Activated T-helper 2 cell treated with anti-CD3 and anti-CD28 coated beads, Interferon-gamma antibody, Interleukin-2, Interleukin-4, amounts not matched to agents 10 μg/mL and 5 μg/mL and 100 μg/mL, durations not matched to agents 14 hours and 24 hours and 36 hours (primary cell): ENCODE measurements around the gene DGKH. TPM values are rescaled to one million over a fixed set of nuclear protein-coding genes. Genes with fewer than 3 reads are reported as not detected.
"Not testable (repeated sequence)": the region's sequence is repeated elsewhere in the genome, so short reads cannot be mapped to it uniquely, and the experiment has no call there.

ENCODE experiments used
- DNase-seq: peaks from one replicate; pipeline ENCODE4 v3.0.0; 2021; ENCODE audit warnings: low spot score
- H3K27ac Mint-ChIP-seq: one replicate; pipeline ENCODE4 v1.8.0; 2021; ENCODE audit warnings: mixed read lengths
- H3K27me3 Mint-ChIP-seq: one replicate; pipeline ENCODE4 v1.8.0; 2021; ENCODE audit warnings: low read depth, mixed read lengths
- H3K36me3 Mint-ChIP-seq: one replicate; pipeline ENCODE4 v1.8.0; 2021; ENCODE audit warnings: low read depth, mixed read lengths
- H3K4me1 Mint-ChIP-seq: one replicate; pipeline ENCODE4 v1.8.0; 2021; ENCODE audit warnings: low read depth, mixed read lengths
- H3K4me3 Mint-ChIP-seq: one replicate; pipeline ENCODE4 v1.8.0; 2021; ENCODE audit warnings: low read depth, mild to moderate bottlenecking, moderate library complexity, mixed read lengths
- H3K9me3 Mint-ChIP-seq: one replicate; pipeline ENCODE4 v1.8.0; 2021; ENCODE audit warnings: mixed read lengths
- intact Hi-C: fragments of 100-400 bp; cut with micrococcal nuclease; formaldehyde crosslinking; loops from one replicate; pipeline ENCODE4 v1.15.1; 2023
- total RNA-seq: library from RNA; stranded (reverse); gene quantifications from 2 replicates; pipeline ENCODE4 v1.2.3, GENCODE V29; 2022

The DGKH gene
- total RNA-seq, 1 donor from 2014 or later: 13.7 TPM

- intact Hi-C loops: no loop called here
- H3K4me3 Mint-ChIP-seq: no peak overlapping the region
- H3K27me3 Mint-ChIP-seq: no peaks in the 10 kb centered on the region
- H3K27ac Mint-ChIP-seq: no peak overlapping the region
- DNase-seq: no peak
- no peaks in the 10 kb centered on the region for H3K9me3 Mint-ChIP-seq
- peaks cover 30% of the 10 kb centered on the region for H3K36me3 Mint-ChIP-seq
- no peaks in the 10 kb centered on the region for H3K4me1 Mint-ChIP-seq
Measured at GRCh38 chr13:42065414-42065813, 17.0 kb downstream of the DGKH start.

GRCh38 chr13:42066542-42066941, 18.1 kb downstream of the DGKH start:
- peaks cover 7% of the 10 kb centered on the region for H3K4me1 Mint-ChIP-seq
- H3K27ac Mint-ChIP-seq: no peak overlapping the region
- intact Hi-C loops: no loop called here
- DNase-seq: no peak
- no peaks in the 10 kb centered on the region for H3K27me3 Mint-ChIP-seq
- no peaks in the 10 kb centered on the region for H3K9me3 Mint-ChIP-seq
- no peak overlapping the region for H3K4me3 Mint-ChIP-seq
- H3K36me3 Mint-ChIP-seq: peaks cover 31% of the 10 kb centered on the region

GRCh38 chr13:42068886-42069285, 20.4 kb downstream of the DGKH start:
- peaks cover 13% of the 10 kb centered on the region for H3K4me1 Mint-ChIP-seq
- no peaks in the 10 kb centered on the region for H3K9me3 Mint-ChIP-seq
- no peak overlapping the region for H3K4me3 Mint-ChIP-seq
- no peak overlapping the region for H3K27ac Mint-ChIP-seq
- peaks cover 32% of the 10 kb centered on the region for H3K36me3 Mint-ChIP-seq
- intact Hi-C loops: no loop called here
- DNase-seq: no peak
- no peaks in the 10 kb centered on the region for H3K27me3 Mint-ChIP-seq

GRCh38 chr13:42070599-42070998, 22.2 kb downstream of the DGKH start:
- H3K4me3 Mint-ChIP-seq, DNase-seq, H3K27me3 Mint-ChIP-seq, H3K27ac Mint-ChIP-seq, intact Hi-C loops, H3K9me3 Mint-ChIP-seq: not testable (repeated sequence)
- Mint-ChIP-seq H3K4me1 (peaks cover 17% of the 10 kb centered on the region), H3K36me3 (peaks cover 29% of the 10 kb centered on the region)

- peaks cover 18% of the 10 kb centered on the region for H3K4me1 Mint-ChIP-seq
- H3K9me3 Mint-ChIP-seq, intact Hi-C loops, H3K27me3 Mint-ChIP-seq, H3K4me3 Mint-ChIP-seq, H3K27ac Mint-ChIP-seq, DNase-seq: not testable (repeated sequence)
- H3K36me3 Mint-ChIP-seq: peaks cover 27% of the 10 kb centered on the region
Measured at GRCh38 chr13:42071179-42071578, 22.7 kb downstream of the DGKH start.

- no peaks in the 10 kb centered on the region for H3K27me3 Mint-ChIP-seq
- no peak overlapping the region for H3K4me3 Mint-ChIP-seq
- no peak for DNase-seq
- intact Hi-C loops: no loop called here
- no peaks in the 10 kb centered on the region for H3K9me3 Mint-ChIP-seq
- H3K27ac Mint-ChIP-seq: no peak overlapping the region
- peaks cover 18% of the 10 kb centered on the region for H3K4me1 Mint-ChIP-seq
- peaks cover 21% of the 10 kb centered on the region for H3K36me3 Mint-ChIP-seq
Measured at GRCh38 chr13:42071672-42072419, 23.4 kb downstream of the DGKH start.

GRCh38 chr13:42073683-42074082, 25.2 kb downstream of the DGKH start:
- DNase-seq: no peak
- Mint-ChIP-seq H3K36me3 (peaks cover 21% of the 10 kb centered on the region), H3K4me3 (no peak overlapping the region), H3K27me3 (no peaks in the 10 kb centered on the region), H3K4me1 (peaks cover 18% of the 10 kb centered on the region), H3K9me3 (no peaks in the 10 kb centered on the region), H3K27ac (no peak overlapping the region)
- intact Hi-C loops: no loop called here

GRCh38 chr13:42075517-42075916, 27.1 kb downstream of the DGKH start:
- Mint-ChIP-seq H3K4me1 (peaks cover 18% of the 10 kb centered on the region), H3K36me3 (peaks cover 12% of the 10 kb centered on the region), H3K9me3 (no peaks in the 10 kb centered on the region), H3K4me3 (no peak overlapping the region), H3K27me3 (no peaks in the 10 kb centered on the region), H3K27ac (no peak overlapping the region)
- intact Hi-C loops: no loop called here
- no peak for DNase-seq

GRCh38 chr13:42076309-42076713, 27.9 kb downstream of the DGKH start:
- Mint-ChIP-seq H3K4me3 (no peak overlapping the region), H3K4me1 (peaks cover 14% of the 10 kb centered on the region), H3K27ac (no peak overlapping the region), H3K27me3 (no peaks in the 10 kb centered on the region), H3K9me3 (no peaks in the 10 kb centered on the region), H3K36me3 (peaks cover 4% of the 10 kb centered on the region)
- DNase-seq: no peak
- intact Hi-C loops: no loop called here

- intact Hi-C loops: no loop called here
- Mint-ChIP-seq H3K36me3 (peaks cover 13% of the 10 kb centered on the region), H3K27ac (no peak overlapping the region), H3K4me1 (peaks cover 9% of the 10 kb centered on the region), H3K4me3 (no peak overlapping the region), H3K9me3 (peaks cover 13% of the 10 kb centered on the region), H3K27me3 (no peaks in the 10 kb centered on the region)
- DNase-seq: no peak
Measured at GRCh38 chr13:42078128-42078808, 29.8 kb downstream of the DGKH start.

- intact Hi-C loops: no loop called here
- peaks cover 8% of the 10 kb centered on the region for H3K4me1 Mint-ChIP-seq
- no peaks in the 10 kb centered on the region for H3K27me3 Mint-ChIP-seq
- H3K9me3 Mint-ChIP-seq: peaks cover 28% of the 10 kb centered on the region
- no peak overlapping the region for H3K27ac Mint-ChIP-seq
- no peak overlapping the region for H3K4me3 Mint-ChIP-seq
- DNase-seq: no peak
- H3K36me3 Mint-ChIP-seq: peaks cover 28% of the 10 kb centered on the region
Measured at GRCh38 chr13:42083138-42083770, 34.8 kb downstream of the DGKH start.

GRCh38 chr13:42084722-42085121, 36.3 kb downstream of the DGKH start:
- Mint-ChIP-seq H3K4me3 (no peak overlapping the region), H3K27me3 (no peaks in the 10 kb centered on the region), H3K4me1 (peaks cover 8% of the 10 kb centered on the region), H3K9me3 (peaks cover 28% of the 10 kb centered on the region), H3K36me3 (peaks cover 28% of the 10 kb centered on the region), H3K27ac (no peak overlapping the region)
- DNase-seq: no peak
- intact Hi-C loops: no loop called here

- Mint-ChIP-seq H3K4me3 (no peak overlapping the region), H3K27ac (no peak overlapping the region), H3K9me3 (peaks cover 28% of the 10 kb centered on the region), H3K27me3 (no peaks in the 10 kb centered on the region), H3K36me3 (peaks cover 27% of the 10 kb centered on the region), H3K4me1 (peaks cover 8% of the 10 kb centered on the region)
- no peak for DNase-seq
- intact Hi-C loops: no loop called here
Measured at GRCh38 chr13:42086582-42086981, 38.1 kb downstream of the DGKH start.
